HEK293 (cell line): ENCODE measurements around the gene SLU7.

Experiments used
- ZBTB21 ChIP-seq: fragments of 450-650 bp; formaldehyde crosslinking; IDR thresholded peaks from 2 replicates; pipeline ENCODE4 v1.5.1; 2017; ENCODE audit warnings: missing biosample characterization, missing genetic modification characterization
- ZNF555 ChIP-seq: fragments of 450-650 bp; formaldehyde crosslinking; conservative IDR thresholded peaks from 2 replicates; pipeline ENCODE4 v1.5.1; 2017; ENCODE audit warnings: missing biosample characterization, mild to moderate bottlenecking, missing genetic modification characterization, inconsistent platforms
- ZNF664 ChIP-seq: fragments of 450-650 bp; formaldehyde crosslinking; IDR thresholded peaks from 2 replicates; pipeline ENCODE4 v1.5.1; 2016; ENCODE audit warnings: missing biosample characterization, missing genetic modification characterization
- TF ChIP-seq, protein P1 (sequence below): fragments of 450-650 bp; formaldehyde crosslinking; IDR thresholded peaks from 2 replicates; pipeline ENCODE4 v1.5.1; 2016; ENCODE audit warnings: missing biosample characterization, missing genetic modification characterization

DNA sequence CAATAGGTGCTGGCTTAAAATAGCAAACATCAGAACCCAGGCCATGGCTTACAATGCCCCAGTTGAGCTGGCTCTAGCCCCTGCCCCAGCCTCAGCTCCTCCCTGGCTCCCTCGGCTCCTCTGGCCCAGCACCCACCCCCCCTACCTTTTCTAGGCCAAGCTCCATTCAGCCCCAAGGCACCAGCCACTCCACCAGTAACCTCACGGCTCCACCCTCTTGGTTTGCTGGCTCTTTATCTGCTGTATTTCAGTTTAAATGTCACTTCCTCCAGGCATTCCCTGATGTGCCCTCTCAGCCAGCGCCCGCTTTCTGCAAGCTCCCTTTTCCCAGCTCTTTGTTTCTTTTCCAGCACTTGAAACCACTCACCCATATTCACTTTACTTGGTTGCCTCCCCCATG is 59.1 kb downstream of the SLU7 start:
- TF ChIP-seq ZNF555 (tag by site-specific recombination): no peak
- TF ChIP-seq, protein P1, sequence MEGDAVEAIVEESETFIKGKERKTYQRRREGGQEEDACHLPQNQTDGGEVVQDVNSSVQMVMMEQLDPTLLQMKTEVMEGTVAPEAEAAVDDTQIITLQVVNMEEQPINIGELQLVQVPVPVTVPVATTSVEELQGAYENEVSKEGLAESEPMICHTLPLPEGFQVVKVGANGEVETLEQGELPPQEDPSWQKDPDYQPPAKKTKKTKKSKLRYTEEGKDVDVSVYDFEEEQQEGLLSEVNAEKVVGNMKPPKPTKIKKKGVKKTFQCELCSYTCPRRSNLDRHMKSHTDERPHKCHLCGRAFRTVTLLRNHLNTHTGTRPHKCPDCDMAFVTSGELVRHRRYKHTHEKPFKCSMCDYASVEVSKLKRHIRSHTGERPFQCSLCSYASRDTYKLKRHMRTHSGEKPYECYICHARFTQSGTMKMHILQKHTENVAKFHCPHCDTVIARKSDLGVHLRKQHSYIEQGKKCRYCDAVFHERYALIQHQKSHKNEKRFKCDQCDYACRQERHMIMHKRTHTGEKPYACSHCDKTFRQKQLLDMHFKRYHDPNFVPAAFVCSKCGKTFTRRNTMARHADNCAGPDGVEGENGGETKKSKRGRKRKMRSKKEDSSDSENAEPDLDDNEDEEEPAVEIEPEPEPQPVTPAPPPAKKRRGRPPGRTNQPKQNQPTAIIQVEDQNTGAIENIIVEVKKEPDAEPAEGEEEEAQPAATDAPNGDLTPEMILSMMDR (tag by site-specific recombination): no peak
- TF ChIP-seq ZBTB21 (tag by site-specific recombination): no peak
- no peak for TF ChIP-seq ZNF664
